Endodermal cell (in vitro differentiated cells): ENCODE data around the gene DYNC2LI1. TPM values are rescaled to one million over a fixed set of nuclear protein-coding genes. Genes with fewer than 3 reads are reported as not detected.
"Not testable (repeated sequence)": the region's sequence is repeated elsewhere in the genome, so short reads cannot be mapped to it uniquely, and the experiment has no call there.

ENCODE experiments used
- DNase-seq: peaks from one replicate; pipeline ENCODE4 v3.0.0-alpha.2; 2017
- H3K27ac ChIP-seq: 2 replicates; pipeline ENCODE4 v1.5.1; 2013; ENCODE audit warnings: mild to moderate bottlenecking, low read depth, low read length, moderate library complexity
- H3K27me3 ChIP-seq: 2 replicates; pipeline ENCODE4 v1.6.1; 2013; ENCODE audit warnings: mild to moderate bottlenecking, low read length, moderate library complexity; ENCODE audit not compliant: insufficient read depth, control insufficient read depth, poor library complexity, severe bottlenecking
- H3K36me3 ChIP-seq: 2 replicates; pipeline ENCODE4 v1.7.0; 2013; ENCODE audit warnings: mild to moderate bottlenecking, low read length, moderate library complexity; ENCODE audit not compliant: control insufficient read depth, insufficient read depth
- H3K4me1 ChIP-seq: one replicate; pipeline ENCODE4 v1.7.0; 2013; ENCODE audit warnings: low read length; ENCODE audit not compliant: control insufficient read depth, insufficient read depth
- H3K4me3 ChIP-seq: 2 replicates; pipeline ENCODE4 v1.5.1; 2013; ENCODE audit warnings: mild to moderate bottlenecking, low read length, moderate library complexity
- H3K9ac ChIP-seq: 2 replicates; pipeline ENCODE4 v1.6.1; 2013; ENCODE audit warnings: mild to moderate bottlenecking, low read length, moderate library complexity; ENCODE audit not compliant: poor library complexity, severe bottlenecking; ENCODE audit errors: extremely low read depth
- H3K9me3 ChIP-seq: 2 replicates; pipeline ENCODE4 v1.6.1; 2013; ENCODE audit warnings: mild to moderate bottlenecking, low read length, moderate library complexity; ENCODE audit not compliant: control insufficient read depth
- H3K27ac Mint-ChIP-seq: 2 replicates; pipeline ENCODE4 v1.8.0; 2020; ENCODE audit warnings: mixed read lengths
- H3K27me3 Mint-ChIP-seq: 2 replicates; pipeline ENCODE4 v1.8.0; 2021; ENCODE audit warnings: mild to moderate bottlenecking, mixed read lengths; ENCODE audit not compliant: insufficient read depth
- H3K36me3 Mint-ChIP-seq: 2 replicates; pipeline ENCODE4 v1.8.0; 2020; ENCODE audit warnings: low read depth, mixed read lengths
- H3K4me1 Mint-ChIP-seq: 2 replicates; pipeline ENCODE4 v1.8.0; 2020; ENCODE audit warnings: mixed read lengths
- H3K4me3 Mint-ChIP-seq: 2 replicates; pipeline ENCODE4 v1.8.0; 2020; ENCODE audit warnings: mild to moderate bottlenecking, moderate library complexity, mixed read lengths
- H3K9me3 Mint-ChIP-seq: 2 replicates; pipeline ENCODE4 v1.8.0; 2020; ENCODE audit warnings: mild to moderate bottlenecking, mixed read lengths
- WGBS, 2 experiments: methylation state at CpG; one replicate each; pipeline versions ENCODE4 v1.1.5 to v1.1.7; 2013; ENCODE audit warnings: missing lambda C conversion rate in 2 of 2, mixed read lengths in 1 of 2; ENCODE audit not compliant: insufficient coverage in 1 of 2, insufficient read length in 1 of 2; 5-methylcytosine and 5-hydroxymethylcytosine counted together
- total RNA-seq, 2 donors: library from RNA; stranded (reverse); fragmentation: NEBNext Ultra II Directional in 1 of 2; extraction: Animal tissue kit (Norgen Biotek cat#: 25700) in 1 of 2; gene quantifications; 2 replicates in 1 of 2; 3 replicates in 1 of 2; pipeline ENCODE4 v1.2.1, GENCODE V29; 2021
- TF ChIP-seq, protein P1 (sequence below): fragments of 200-600 bp; sonication (generic); conservative IDR thresholded peaks from 2 replicates; pipeline ENCODE4 v1.5.0; 2021; ENCODE audit warnings: antibody characterized with exemption, mild to moderate bottlenecking

Gene DYNC2LI1
- total RNA-seq, 2 donors from 2014 or later, result 17.1 to 39.7 TPM

DNA sequence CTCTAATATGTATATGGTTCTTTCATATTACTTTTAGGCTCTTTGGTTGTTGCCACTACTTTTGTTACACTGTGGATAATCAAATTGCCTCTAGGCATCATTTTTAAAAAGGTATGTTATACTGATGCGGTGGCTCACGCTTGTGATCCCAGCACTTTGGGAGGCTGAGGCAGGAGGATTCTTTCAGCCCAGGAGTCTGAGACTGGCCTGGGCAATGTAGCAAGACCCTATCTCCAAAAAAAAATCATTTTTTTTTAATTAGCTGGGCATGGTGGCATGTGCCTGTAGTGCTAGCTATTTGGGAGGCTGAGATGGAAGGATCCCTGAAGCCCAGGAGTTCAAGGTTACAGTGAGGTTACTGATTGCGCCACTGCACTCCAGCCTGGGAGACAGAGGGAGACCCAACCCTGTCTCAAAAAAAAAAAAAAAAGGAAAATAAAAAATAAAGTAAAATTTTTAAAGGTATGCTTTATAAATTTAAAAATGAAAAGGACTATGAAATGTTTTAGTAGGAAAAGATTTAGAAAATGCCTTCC is 48.1 kb upstream of the DYNC2LI1 start:
- no peaks in the 10 kb centered on the region for H3K9me3 ChIP-seq
- Mint-ChIP-seq H3K27ac (no peak overlapping the region), H3K36me3 (no peaks in the 10 kb centered on the region), H3K9me3 (no peaks in the 10 kb centered on the region), H3K4me1 (peaks cover 23% of the 10 kb centered on the region), H3K4me3 (no peak overlapping the region), H3K27me3 (no peaks in the 10 kb centered on the region)
- peaks cover 3% of the 10 kb centered on the region for H3K4me1 ChIP-seq
- DNase-seq, result no peak
- H3K27me3 ChIP-seq, result no peaks in the 10 kb centered on the region
- no peak overlapping the region for H3K27ac ChIP-seq
- no peak overlapping the region for H3K4me3 ChIP-seq
- 96% methylated on average over 3 of the region's 3 CpGs; no CpG with 5 or more reads in 1 of the 2 experiments for WGBS, 2 experiments
- TF ChIP-seq, protein P1, sequence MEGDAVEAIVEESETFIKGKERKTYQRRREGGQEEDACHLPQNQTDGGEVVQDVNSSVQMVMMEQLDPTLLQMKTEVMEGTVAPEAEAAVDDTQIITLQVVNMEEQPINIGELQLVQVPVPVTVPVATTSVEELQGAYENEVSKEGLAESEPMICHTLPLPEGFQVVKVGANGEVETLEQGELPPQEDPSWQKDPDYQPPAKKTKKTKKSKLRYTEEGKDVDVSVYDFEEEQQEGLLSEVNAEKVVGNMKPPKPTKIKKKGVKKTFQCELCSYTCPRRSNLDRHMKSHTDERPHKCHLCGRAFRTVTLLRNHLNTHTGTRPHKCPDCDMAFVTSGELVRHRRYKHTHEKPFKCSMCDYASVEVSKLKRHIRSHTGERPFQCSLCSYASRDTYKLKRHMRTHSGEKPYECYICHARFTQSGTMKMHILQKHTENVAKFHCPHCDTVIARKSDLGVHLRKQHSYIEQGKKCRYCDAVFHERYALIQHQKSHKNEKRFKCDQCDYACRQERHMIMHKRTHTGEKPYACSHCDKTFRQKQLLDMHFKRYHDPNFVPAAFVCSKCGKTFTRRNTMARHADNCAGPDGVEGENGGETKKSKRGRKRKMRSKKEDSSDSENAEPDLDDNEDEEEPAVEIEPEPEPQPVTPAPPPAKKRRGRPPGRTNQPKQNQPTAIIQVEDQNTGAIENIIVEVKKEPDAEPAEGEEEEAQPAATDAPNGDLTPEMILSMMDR, result no peak
- no peaks in the 10 kb centered on the region for H3K36me3 ChIP-seq
- H3K9ac ChIP-seq, result peak overlapping the region; percentile 13

DNA sequence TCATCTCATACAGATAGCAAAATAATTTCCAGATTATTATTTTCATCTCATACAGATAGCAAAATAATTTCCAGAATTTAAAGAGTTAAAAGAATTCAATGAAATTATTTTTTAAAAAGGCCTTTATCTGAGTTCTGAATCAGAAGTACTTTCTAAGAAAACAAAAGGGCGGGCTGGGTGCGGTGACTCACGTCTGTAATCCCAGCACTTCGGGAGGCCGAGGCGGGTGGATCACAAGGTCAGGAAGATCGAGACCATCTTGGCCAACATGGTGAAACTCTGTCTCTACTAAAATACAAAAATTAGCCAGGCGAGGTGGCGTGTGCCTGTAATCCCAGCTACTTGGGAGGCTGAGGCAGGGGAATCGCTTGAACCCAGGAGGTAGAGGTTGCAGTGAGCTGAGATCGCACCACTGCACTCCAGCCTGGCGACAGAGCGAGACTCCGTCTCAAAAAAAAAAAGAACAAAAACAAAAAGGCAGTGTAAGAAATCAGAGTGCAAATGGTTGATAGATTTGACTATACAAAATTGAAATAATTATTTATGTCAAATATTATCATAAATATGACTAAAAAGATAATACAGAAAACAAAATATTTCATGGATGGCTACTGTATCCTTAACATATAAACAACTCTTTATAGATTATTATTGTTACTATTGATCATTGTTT is 46.7 kb upstream of the DYNC2LI1 start:
- not testable (repeated sequence) for H3K27ac Mint-ChIP-seq, H3K27me3 ChIP-seq, H3K4me1 ChIP-seq, H3K9me3 Mint-ChIP-seq, H3K4me3 Mint-ChIP-seq, H3K36me3 ChIP-seq, H3K4me3 ChIP-seq, H3K9ac ChIP-seq, H3K27me3 Mint-ChIP-seq, H3K36me3 Mint-ChIP-seq, DNase-seq, H3K27ac ChIP-seq, H3K9me3 ChIP-seq
- peaks cover 23% of the 10 kb centered on the region for H3K4me1 Mint-ChIP-seq
- WGBS, 2 experiments, result 82 to 95% methylated on average over 8 to 10 of the region's 14 CpGs

DNA sequence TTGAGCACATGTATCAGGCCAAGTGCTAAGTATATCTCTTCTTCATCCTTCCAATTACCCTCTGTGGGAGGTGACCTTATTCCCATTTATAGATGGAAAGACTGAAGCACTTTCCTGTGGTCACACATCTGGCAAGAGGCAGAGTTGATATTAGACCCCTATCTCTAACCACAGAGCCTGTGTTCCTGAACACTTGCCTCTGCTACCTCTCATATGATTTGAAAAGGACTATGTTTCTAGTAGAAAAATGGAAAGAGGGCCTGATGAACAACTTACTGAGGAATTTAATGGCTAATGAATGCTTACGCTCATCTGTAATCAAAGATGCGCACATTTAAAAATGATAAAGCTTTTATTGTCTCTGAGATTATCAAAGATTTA is 46.2 kb upstream of the DYNC2LI1 start:
- TF ChIP-seq, protein P1, result no peak
- no peaks in the 10 kb centered on the region for H3K36me3 ChIP-seq
- no peak overlapping the region for H3K9ac ChIP-seq
- no peaks in the 10 kb centered on the region for H3K27me3 ChIP-seq
- Mint-ChIP-seq H3K36me3 (no peaks in the 10 kb centered on the region), H3K9me3 (no peaks in the 10 kb centered on the region), H3K4me1 (peaks cover 23% of the 10 kb centered on the region), H3K27ac (no peak overlapping the region), H3K4me3 (no peak overlapping the region), H3K27me3 (no peaks in the 10 kb centered on the region)
- no peak overlapping the region for H3K27ac ChIP-seq
- WGBS, 2 experiments, result 96 to 100% methylated on average over 2 of the region's 2 CpGs
- no peak overlapping the region for H3K4me3 ChIP-seq
- no peak for DNase-seq
- peaks cover 3% of the 10 kb centered on the region for H3K4me1 ChIP-seq
- no peaks in the 10 kb centered on the region for H3K9me3 ChIP-seq
